HepG2 (cell line): ENCODE results near the gene PCNA. TPM values are rescaled to one million over a fixed set of nuclear protein-coding genes. Genes with fewer than 3 reads are reported as not detected.

Source experiments
- CBX2 ChIP-seq, 2 experiments: fragments of 200-600 bp in 1 of 2; sonication (generic); formaldehyde crosslinking in 1 of 2; IDR thresholded peaks; 2 replicates each; pipeline versions ENCODE4 v1.7.0 to v1.8.1; 2018 to 2022; ENCODE audit warnings: low read depth in 2 of 2, low read length in 1 of 2, mild to moderate bottlenecking in 1 of 2, missing genetic modification reagents in 1 of 2
- ZNF331 ChIP-seq: sonication (generic); formaldehyde crosslinking; IDR thresholded peaks from 2 replicates; pipeline ENCODE4 v1.4.0; 2020; ENCODE audit warnings: missing genetic modification reagents
- ZNF468 ChIP-seq: sonication (generic); formaldehyde crosslinking; IDR thresholded peaks from 2 replicates; pipeline ENCODE4 v1.8.0; 2022; ENCODE audit warnings: mild to moderate bottlenecking, moderate library complexity, missing genetic modification reagents
- ZNF563 ChIP-seq: sonication (generic); formaldehyde crosslinking; IDR thresholded peaks from 2 replicates; pipeline ENCODE4 v1.8.0; 2022; ENCODE audit warnings: mild to moderate bottlenecking, moderate library complexity, missing genetic modification reagents
- ZNF619 ChIP-seq: sonication (generic); formaldehyde crosslinking; IDR thresholded peaks from 2 replicates; pipeline ENCODE4 v1.4.0; 2020; ENCODE audit warnings: mild to moderate bottlenecking, missing genetic modification reagents
- ZNF740 ChIP-seq: sonication (generic); formaldehyde crosslinking; IDR thresholded peaks from 2 replicates; pipeline ENCODE4 v1.4.0; 2020; ENCODE audit warnings: missing genetic modification reagents
- polyA plus RNA-seq, 8 experiments: library from polyadenylated mRNA; depleted of rRNA in 3 of 8; stranded (reverse) in 7 of 8; unstranded in 1 of 8; fragments of >200 nt; fragmentation: Illumina TruSeq in 4 of 8; extraction: Trizol in 4 of 8; gene quantifications; 2 replicates each; pipeline versions ENCODE4 v1.2.1 to v1.2.3, GENCODE V29; 2011 to 2016; ENCODE audit warnings: low read depth in 4 of 8, missing spikeins in 1 of 8, mixed read lengths in 1 of 8; ENCODE audit not compliant: insufficient read depth in 1 of 8
- total RNA-seq, 5 experiments: library from RNA; depleted of rRNA; stranded (reverse); fragments of >200 nt; fragmentation: Illumina TruSeq; extraction: Trizol; gene quantifications; 2 replicates each; pipeline ENCODE4 v1.2.3, GENCODE V29; 2016; ENCODE audit warnings: low read depth in 1 of 5
- TF ChIP-seq, protein P1 (sequence below): sonication (generic); formaldehyde crosslinking; IDR thresholded peaks from 2 replicates; pipeline ENCODE4 v1.8.1; 2023; ENCODE audit warnings: mild to moderate bottlenecking, moderate library complexity, missing genetic modification reagents
- TF ChIP-seq, protein P2 (sequence below): IDR thresholded peaks from 2 replicates; pipeline ENCODE4 v1.6.1; 2012; ENCODE audit warnings: low read length, improper control_type of control experiment

PCNA gene
- total and polyA plus RNA-seq, 2 of the 13 experiments (the other 11 are each of a cell fraction or from before 2014, with no cell fraction given) = 229 to 655 TPM

DNA sequence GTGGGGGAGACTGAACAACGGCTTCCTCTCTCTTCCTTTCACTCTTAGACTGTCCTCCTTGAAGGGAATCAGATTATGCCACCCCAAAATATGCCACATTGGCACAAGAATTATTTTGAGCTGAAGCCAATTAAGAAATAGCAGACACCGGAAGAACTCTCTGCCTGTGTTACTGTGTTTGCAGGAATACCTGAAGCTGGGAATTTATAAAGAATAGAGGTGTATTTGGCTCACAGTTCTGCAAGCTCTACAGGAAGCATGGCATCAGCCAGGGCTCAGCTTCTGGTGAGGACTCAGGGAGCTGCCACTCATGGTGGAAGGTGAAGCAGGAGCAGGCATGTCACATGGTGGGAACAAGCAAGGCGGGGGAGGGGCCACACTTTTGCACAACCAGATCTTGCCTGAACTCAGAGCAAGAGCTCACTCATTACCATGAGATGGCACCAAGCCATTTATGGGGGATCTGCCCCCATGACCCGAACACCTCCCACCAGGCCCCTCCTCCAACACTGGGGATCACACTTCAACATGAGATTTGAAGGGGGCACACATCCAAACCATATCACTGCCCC lies 46.0 kb downstream of the PCNA start (continued):
- TF ChIP-seq, protein P1, sequence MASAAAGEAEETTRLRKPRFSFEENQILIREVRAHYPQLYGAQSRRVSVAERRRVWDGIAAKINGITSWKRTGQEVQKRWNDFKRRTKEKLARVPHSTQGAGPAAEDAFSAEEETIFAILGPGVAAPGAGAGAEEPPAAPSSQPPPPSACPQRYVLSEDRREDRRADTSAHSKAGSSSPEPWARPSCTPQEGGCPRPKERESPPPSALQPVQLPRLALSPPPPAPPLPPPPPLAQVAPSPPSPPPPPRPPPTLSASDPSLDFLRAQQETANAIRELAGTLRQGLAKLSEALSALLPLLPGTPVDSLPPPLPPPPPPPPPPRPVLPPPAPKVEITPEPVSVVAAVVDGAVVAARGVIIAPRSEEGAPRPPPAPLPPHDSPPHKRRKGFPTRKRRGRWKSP (CRISPR knock-in tag) = no peak
- no peak for TF ChIP-seq ZNF740 (CRISPR knock-in tag)
- no peak for TF ChIP-seq ZNF619 (CRISPR knock-in tag)
- TF ChIP-seq, protein P2, sequence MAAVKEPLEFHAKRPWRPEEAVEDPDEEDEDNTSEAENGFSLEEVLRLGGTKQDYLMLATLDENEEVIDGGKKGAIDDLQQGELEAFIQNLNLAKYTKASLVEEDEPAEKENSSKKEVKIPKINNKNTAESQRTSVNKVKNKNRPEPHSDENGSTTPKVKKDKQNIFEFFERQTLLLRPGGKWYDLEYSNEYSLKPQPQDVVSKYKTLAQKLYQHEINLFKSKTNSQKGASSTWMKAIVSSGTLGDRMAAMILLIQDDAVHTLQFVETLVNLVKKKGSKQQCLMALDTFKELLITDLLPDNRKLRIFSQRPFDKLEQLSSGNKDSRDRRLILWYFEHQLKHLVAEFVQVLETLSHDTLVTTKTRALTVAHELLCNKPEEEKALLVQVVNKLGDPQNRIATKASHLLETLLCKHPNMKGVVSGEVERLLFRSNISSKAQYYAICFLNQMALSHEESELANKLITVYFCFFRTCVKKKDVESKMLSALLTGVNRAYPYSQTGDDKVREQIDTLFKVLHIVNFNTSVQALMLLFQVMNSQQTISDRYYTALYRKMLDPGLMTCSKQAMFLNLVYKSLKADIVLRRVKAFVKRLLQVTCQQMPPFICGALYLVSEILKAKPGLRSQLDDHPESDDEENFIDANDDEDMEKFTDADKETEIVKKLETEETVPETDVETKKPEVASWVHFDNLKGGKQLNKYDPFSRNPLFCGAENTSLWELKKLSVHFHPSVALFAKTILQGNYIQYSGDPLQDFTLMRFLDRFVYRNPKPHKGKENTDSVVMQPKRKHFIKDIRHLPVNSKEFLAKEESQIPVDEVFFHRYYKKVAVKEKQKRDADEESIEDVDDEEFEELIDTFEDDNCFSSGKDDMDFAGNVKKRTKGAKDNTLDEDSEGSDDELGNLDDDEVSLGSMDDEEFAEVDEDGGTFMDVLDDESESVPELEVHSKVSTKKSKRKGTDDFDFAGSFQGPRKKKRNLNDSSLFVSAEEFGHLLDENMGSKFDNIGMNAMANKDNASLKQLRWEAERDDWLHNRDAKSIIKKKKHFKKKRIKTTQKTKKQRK = no peak
- no peak for TF ChIP-seq ZNF468
- TF ChIP-seq ZNF563 = no peak
- no peak for TF ChIP-seq ZNF331
- no peak for TF ChIP-seq CBX2 (IDR thresholded peaks at IDR 0.05; ENCODE audit: low read depth, low read length)
- TF ChIP-seq CBX2 (CRISPR knock-in tag; IDR thresholded peaks at IDR 0.05; ENCODE audit: low read depth) = no peak
